ENCODE measurements around the gene SPATA6L. TPM values are rescaled to one million over a fixed set of nuclear protein-coding genes. Genes with fewer than 3 reads are reported as not detected.

SPATA6L gene
- total RNA-seq, 1 donor from 2014 or later: 1.2 TPM

GRCh38 chr9:4706021-4706420 is 39.7 kb upstream of the SPATA6L start:
- no peak for DNase-seq (ENCODE audit: extremely low spot score, unreplicated experiment)
- Mint-ChIP-seq H3K4me3 (ENCODE audit: unreplicated experiment) (no peak overlapping the region), H3K27me3 (ENCODE audit: unreplicated experiment) (no peaks in the 10 kb centered on the region), H3K9me3 (ENCODE audit: unreplicated experiment) (no peaks in the 10 kb centered on the region), H3K27ac (ENCODE audit: unreplicated experiment) (no peak overlapping the region), H3K4me1 (ENCODE audit: unreplicated experiment) (no peaks in the 10 kb centered on the region), H3K36me3 (ENCODE audit: unreplicated experiment) (peaks cover 50% of the 10 kb centered on the region)
- TF ChIP-seq, protein P1, sequence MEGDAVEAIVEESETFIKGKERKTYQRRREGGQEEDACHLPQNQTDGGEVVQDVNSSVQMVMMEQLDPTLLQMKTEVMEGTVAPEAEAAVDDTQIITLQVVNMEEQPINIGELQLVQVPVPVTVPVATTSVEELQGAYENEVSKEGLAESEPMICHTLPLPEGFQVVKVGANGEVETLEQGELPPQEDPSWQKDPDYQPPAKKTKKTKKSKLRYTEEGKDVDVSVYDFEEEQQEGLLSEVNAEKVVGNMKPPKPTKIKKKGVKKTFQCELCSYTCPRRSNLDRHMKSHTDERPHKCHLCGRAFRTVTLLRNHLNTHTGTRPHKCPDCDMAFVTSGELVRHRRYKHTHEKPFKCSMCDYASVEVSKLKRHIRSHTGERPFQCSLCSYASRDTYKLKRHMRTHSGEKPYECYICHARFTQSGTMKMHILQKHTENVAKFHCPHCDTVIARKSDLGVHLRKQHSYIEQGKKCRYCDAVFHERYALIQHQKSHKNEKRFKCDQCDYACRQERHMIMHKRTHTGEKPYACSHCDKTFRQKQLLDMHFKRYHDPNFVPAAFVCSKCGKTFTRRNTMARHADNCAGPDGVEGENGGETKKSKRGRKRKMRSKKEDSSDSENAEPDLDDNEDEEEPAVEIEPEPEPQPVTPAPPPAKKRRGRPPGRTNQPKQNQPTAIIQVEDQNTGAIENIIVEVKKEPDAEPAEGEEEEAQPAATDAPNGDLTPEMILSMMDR (IDR thresholded peaks at IDR 0.05): no peak

GRCh38 chr9:4704129-4704528 is 37.8 kb upstream of the SPATA6L start:
- H3K4me1 Mint-ChIP-seq (ENCODE audit: unreplicated experiment): no peaks in the 10 kb centered on the region
- no peaks in the 10 kb centered on the region for H3K27me3 Mint-ChIP-seq (ENCODE audit: unreplicated experiment)
- H3K27ac Mint-ChIP-seq (ENCODE audit: unreplicated experiment): no peak overlapping the region
- H3K4me3 Mint-ChIP-seq (ENCODE audit: unreplicated experiment): no peak overlapping the region
- H3K9me3 Mint-ChIP-seq (ENCODE audit: unreplicated experiment): no peaks in the 10 kb centered on the region
- no peak for DNase-seq (ENCODE audit: extremely low spot score, unreplicated experiment)
- TF ChIP-seq, protein P1 (IDR thresholded peaks at IDR 0.05): no peak
- H3K36me3 Mint-ChIP-seq (ENCODE audit: unreplicated experiment): peaks cover 55% of the 10 kb centered on the region

- no peak overlapping the region for H3K27ac Mint-ChIP-seq (ENCODE audit: unreplicated experiment)
- peaks cover 52% of the 10 kb centered on the region for H3K36me3 Mint-ChIP-seq (ENCODE audit: unreplicated experiment)
- no peaks in the 10 kb centered on the region for H3K27me3 Mint-ChIP-seq (ENCODE audit: unreplicated experiment)
- TF ChIP-seq, protein P1 (IDR thresholded peaks at IDR 0.05): no peak
- H3K4me1 Mint-ChIP-seq (ENCODE audit: unreplicated experiment): no peaks in the 10 kb centered on the region
- H3K4me3 Mint-ChIP-seq (ENCODE audit: unreplicated experiment): no peak overlapping the region
- H3K9me3 Mint-ChIP-seq (ENCODE audit: unreplicated experiment): no peaks in the 10 kb centered on the region
- no peak for DNase-seq (ENCODE audit: extremely low spot score, unreplicated experiment)
These were observed 35.2 kb upstream of the SPATA6L start for GRCh38 chr9:4701526-4701925.

DNA sequence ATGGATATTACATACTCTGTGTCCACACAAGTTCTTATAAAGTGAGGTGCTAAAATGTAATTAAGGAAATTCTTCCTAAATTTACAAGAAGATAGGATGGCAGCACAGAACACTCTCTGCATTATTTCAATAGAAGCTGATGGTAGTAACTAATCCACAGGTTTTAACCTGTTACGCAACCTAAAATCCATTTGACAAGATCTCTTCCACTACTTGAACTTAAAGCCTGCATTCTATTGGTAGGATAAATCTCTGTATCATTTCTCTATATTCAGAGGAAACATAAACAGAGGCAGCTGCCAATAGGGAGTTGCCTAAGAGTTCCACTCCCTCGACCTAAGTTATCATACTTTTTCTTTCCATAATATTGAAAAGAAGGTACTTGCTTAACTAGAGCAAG is 34.7 kb upstream of the SPATA6L start:
- H3K4me3 Mint-ChIP-seq (ENCODE audit: unreplicated experiment): no peak overlapping the region
- peaks cover 52% of the 10 kb centered on the region for H3K36me3 Mint-ChIP-seq (ENCODE audit: unreplicated experiment)
- H3K27ac Mint-ChIP-seq (ENCODE audit: unreplicated experiment): no peak overlapping the region
- no peak for DNase-seq (ENCODE audit: extremely low spot score, unreplicated experiment)
- H3K27me3 Mint-ChIP-seq (ENCODE audit: unreplicated experiment): no peaks in the 10 kb centered on the region
- peaks cover 3% of the 10 kb centered on the region for H3K4me1 Mint-ChIP-seq (ENCODE audit: unreplicated experiment)
- TF ChIP-seq, protein P1 (IDR thresholded peaks at IDR 0.05): no peak
- no peaks in the 10 kb centered on the region for H3K9me3 Mint-ChIP-seq (ENCODE audit: unreplicated experiment)

DNA sequence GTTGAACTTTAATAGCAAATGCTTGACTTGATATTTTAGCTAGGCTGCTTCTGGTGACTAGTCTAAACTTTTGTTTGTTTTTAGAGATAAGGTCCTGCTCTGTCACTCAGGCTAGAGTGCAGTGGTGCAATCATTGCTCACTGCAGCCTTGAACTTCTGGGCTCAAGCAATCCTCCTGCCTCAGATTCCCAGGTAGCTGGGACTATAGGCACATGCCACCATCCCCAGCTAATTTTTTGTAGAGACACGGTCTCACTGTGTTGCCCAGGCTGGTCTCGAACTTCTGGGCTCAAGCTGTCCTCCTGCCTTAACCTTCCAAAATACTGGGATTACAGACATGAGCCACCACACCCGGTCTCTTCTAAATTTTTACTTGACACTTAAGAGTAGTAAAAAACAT is 33.8 kb upstream of the SPATA6L start:
- peaks cover 3% of the 10 kb centered on the region for H3K4me1 Mint-ChIP-seq (ENCODE audit: unreplicated experiment)
- DNase-seq (ENCODE audit: extremely low spot score, unreplicated experiment): no peak
- peaks cover 51% of the 10 kb centered on the region for H3K36me3 Mint-ChIP-seq (ENCODE audit: unreplicated experiment)
- no peak overlapping the region for H3K27ac Mint-ChIP-seq (ENCODE audit: unreplicated experiment)
- no peaks in the 10 kb centered on the region for H3K9me3 Mint-ChIP-seq (ENCODE audit: unreplicated experiment)
- H3K27me3 Mint-ChIP-seq (ENCODE audit: unreplicated experiment): no peaks in the 10 kb centered on the region
- H3K4me3 Mint-ChIP-seq (ENCODE audit: unreplicated experiment): no peak overlapping the region
- TF ChIP-seq, protein P1 (IDR thresholded peaks at IDR 0.05): no peak
